GM18505 (cell line): ENCODE data around the gene ACOX2.

Experiments
- ATAC-seq: cut with Tn5 transposase; IDR thresholded peaks from one replicate; pipeline ENCODE4 v1.9.1; 2021; ENCODE audit not compliant: unreplicated experiment
- POLR2A ChIP-seq: IDR thresholded peaks from 4 replicates; pipeline ENCODE4 v1.6.1; 2011; ENCODE audit warnings: borderline replicate concordance; ENCODE audit not compliant: insufficient read depth, insufficient read length; ENCODE audit errors: extremely low read depth

ACOX2 gene

DNA sequence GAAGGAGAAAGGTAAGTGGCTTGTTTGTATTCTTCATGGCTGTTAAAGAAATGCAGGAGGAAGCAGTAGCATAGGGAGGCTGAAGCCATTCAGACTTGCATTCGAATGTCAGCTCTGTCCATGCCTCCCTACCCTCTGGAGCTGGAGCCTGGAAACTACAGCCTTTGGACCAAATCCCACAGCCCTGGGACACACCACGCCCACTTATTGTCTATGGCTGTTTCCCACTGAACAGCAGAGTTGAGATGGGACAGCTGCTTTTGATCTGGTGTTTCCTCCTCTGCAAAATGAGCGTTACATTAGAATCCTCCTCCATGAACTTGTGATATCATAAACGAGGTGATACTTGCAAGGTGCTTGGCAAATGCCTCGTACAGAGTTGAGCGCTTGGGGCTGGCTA is 36.6 kb upstream of the ACOX2 start:
- no peak for TF ChIP-seq POLR2A
- no peak for ATAC-seq

DNA sequence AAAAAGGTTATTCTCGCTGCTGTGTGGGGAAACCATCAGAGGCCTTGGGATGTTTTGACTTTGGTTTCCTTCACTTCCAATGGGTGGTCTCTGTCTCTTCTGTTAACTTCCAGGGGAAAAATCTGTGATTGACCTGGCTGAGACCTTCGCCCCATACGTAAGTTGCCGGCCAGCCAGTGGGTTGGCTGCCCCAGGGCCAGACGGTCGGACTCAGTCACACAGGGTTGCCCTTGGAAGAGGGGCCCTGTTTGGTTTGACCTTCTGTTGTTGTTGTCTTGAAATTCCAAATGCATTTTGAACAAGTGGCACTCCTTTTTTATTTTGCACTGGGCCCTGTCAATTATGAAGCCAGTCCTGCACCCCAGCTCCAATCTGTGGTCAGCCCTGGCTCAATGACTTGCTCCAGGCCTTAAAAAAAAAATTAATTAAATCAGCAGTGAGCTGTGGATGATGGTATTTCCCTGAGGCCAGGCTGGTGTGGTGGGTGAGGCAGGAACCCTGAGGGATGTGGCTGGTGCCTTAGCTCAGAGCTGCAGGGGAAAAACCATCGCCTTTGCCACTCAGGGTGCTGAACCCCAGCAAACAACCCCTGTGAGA is 35.7 kb upstream of the ACOX2 start:
- no peak for TF ChIP-seq POLR2A
- ATAC-seq = no peak

DNA sequence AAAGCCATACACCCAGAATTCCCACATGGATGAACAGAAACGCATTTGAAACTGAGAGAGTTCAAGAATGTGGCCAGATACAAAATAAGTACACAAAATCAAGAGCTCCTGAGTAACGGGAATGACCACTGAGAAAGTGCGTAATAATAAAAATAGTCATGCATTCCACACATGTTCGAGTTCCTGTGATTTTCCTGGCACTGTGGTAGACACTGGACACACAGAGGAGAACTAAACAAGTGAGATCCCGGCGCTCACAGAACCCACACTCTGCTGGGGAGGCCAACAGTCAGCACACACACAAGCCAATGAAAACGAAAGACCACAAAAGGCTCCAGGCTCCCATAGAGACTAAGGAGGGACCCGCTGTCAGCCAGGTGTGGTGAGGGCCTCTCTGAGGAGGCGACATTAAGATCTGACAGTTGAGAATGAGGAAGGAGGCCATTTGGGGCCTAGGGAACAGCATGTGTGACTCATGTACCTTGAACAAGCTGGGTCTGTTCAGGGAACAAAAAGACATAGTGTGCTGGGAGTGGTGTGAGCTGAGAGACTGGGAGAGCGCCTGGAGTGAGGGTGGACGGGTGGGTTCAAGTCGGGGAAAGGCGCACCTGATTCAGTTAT is 35.1 kb upstream of the ACOX2 start:
- TF ChIP-seq POLR2A = no peak
- no peak for ATAC-seq

DNA sequence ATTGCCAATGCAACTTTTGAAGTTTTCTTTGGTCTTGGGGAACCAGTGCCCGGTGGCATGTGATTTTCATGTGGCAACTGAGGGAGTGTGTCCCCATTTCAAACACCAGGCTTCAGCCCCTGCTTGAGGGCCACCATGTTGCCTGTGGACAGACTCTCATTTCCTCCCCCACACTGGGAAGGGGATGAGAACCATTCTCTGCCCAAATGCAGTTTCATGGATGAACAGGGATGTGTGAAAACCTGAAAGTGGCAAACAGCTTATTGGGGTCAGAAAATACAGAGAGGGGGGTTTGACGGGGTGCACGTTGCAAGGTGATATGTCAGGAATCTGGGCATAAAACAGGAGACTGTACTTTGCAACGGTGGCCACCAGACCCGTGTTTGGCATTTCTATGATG is 33.9 kb upstream of the ACOX2 start:
- TF ChIP-seq POLR2A = no peak
- ATAC-seq = no peak

DNA sequence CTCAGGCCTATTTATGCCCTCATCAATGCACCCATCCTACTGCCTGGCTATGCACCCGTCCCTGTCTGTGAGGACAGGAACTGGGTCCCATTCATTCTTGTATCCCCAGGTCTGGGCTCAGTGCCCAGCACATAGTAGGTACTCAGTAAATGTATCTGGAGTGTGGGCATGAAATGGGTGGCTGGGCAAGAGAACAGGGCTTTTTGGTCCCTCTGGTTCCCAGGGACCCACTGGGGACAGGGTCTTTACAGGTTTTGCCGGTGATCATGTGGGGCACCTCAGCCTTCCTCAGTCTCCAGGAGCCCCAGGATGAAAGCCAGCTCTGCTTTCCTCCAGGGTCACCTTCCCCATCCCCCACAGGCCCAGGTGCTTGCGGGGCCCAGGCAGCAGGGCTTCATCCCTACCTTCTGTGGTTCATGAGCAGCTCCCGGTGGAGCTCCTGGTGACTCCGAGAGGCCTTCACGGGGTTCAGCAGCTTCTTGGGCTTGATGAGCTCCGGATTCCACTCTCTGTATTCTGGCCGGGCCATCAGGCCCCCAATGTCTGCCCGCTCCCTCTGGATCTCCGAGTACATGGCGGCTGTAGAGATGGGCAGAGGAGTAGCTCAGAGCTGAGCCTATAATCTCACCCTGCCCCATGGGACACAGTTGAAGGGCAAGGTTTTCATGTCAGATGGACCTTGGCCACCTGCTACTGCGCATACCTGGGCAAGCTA is 32.5 kb upstream of the ACOX2 start:
- no peak for ATAC-seq
- no peak for TF ChIP-seq POLR2A

DNA sequence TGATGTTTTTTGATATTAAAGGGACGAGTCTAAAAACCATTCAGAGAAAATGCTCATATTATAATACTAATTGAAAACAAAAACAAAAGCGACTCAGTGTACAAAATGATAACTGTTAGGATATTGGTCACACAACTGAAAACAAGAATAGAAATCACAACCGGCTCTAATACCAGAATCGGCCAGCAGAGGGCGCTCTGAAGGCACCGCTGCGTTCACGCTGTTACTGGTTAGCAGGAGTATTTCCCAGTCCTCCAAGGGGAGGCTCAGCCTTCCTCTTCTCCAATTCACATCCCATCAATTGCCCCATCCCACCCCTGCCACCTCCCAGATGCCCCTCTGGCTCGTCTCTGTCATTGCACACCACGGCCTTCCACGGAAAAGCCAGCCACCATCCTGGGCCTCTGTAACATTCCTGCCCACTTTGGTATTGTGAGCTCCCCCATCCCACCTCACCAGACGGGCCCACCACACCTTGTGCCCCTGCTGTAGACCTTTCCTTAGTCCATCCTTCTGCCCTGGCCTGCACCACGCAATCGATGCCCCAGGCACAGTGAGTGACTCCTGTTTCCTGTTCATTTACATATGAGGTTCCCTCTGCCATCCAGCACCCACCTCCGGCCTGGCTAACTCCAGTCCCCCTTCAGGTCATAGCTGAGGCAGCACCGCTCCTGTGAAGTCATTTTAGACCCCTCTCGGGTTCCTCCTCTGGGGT is 31.7 kb upstream of the ACOX2 start:
- no peak for ATAC-seq
- TF ChIP-seq POLR2A = no peak

DNA sequence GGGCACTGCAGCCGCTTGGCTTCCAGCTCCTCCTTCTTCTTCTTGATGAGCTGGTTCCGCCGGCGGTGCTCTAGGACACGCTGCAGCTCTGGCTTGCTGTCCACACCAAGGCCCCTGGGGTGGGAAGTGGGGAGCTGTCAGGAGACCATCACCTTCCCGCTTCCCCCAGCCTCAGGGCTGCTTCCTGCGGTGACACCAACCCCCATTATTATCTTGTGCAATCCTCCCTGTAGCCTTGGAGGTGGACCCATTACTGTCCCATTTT is 30.2 kb upstream of the ACOX2 start:
- no peak for ATAC-seq
- no peak for TF ChIP-seq POLR2A

DNA sequence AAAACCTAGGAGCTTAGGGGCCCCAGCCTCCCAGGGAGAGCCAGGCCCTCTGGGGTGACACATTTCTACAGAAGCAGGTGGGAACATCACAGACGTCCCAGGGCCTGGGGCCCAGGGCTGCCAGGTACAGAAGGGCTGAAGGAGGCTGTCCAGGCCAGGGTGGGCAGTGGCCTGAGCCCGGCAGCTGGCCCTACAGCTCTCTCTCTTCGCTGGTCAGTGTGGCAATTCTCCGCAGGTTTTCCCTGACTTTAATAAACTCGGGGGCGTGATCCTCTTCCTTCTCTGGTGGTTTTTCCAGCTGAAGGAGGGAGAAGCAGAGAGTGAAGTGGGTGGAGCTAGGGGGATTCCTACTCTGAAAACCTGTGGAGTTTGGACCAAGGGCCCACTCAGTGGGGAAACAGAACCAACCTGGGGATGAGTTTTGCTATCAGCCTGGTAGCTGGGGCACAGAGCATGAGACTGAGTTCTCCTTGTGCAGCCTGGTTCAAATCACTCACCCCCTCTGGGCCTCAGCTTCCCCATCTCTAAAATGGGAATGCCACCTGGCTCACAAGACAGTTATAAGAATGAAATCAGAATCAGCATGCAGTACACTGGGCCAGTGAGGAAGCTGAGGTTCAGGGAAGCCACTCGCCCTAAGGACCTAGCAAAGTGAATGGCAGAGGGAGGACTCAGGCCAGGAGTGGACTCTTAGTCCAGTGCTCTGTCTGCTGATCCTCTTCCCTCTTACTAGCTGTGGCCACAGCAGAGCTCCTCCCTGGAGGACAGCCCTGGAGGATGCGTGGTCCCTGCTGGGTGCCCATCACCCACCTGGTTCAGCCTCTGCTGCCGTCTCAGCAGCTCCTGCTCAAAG is 29.6 kb upstream of the ACOX2 start:
- no peak for ATAC-seq
- TF ChIP-seq POLR2A = no peak

DNA sequence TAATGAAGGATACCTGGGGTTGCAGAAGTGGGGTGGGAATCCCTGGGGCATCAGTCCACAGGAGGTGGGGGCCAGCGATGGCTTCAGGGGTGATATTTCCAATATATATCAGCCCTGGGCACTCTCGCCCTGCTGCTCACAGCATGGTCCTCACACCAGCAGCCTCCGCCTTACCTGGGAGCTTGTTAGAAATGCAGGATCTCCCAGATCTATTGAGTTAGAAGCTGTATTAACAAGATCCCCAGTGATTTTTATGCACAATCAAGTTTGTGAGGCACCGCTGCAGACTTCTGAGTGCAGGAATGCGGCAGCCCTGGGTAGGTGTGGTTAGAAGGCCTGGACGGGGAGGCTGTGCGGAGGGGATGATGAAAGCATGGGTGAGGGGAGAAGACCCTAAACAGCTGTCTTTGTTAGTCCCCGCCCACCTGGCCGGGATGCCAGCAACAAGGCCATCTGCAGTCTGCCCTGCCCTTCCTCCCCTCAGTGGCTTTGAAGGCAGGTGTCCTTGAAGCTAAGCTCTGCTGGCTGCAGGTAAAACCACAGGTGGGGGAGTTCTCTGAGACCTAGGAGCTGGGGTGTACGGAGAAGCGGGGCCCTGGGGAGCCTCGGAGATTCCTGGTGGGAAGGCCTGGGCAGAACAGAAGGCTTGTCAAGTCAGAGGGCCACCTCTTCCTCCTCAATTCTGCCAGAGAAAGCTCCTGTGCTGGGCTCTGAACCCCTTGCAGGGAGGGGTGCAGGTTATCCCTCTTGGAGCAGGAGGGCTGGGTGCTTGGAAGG is 28.8 kb upstream of the ACOX2 start:
- no peak for ATAC-seq

DNA sequence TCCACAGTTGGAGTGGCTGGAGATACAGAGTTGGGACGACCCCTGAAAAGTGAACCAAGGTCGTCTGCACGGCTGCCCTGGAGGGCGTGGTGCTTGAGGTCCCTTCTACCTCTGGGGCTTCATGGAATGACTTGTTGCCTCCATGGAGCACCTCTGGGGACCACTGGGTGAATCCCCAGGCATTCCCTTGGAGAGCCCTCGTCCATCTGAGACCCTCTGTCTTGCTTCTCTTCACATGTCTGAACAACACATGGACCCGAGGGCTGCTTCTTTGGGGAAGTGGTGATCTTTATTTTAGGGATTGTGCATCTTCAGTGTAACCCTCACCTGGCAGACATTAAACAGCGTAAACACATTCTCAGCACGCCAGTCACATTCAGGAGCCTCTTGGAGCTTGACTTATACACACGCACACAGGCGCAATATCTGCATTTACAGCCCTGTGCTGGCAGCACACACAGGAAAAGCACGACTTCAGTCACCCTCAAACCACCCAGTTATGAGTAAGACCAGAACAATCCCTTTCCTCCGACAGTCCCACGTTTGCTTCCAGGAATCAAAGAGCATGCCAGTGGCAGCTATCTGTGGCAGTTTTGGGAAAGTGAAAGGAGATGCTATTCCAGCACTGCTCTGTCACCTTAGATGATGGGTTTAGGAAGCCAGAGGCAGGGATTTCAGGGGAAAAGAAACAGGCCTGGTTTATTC is 27.6 kb upstream of the ACOX2 start:
- no peak for ATAC-seq
- no peak for TF ChIP-seq POLR2A

More for the DNA sequence above, 28.8 kb upstream of the ACOX2 start:
- no peak for TF ChIP-seq POLR2A

DNA sequence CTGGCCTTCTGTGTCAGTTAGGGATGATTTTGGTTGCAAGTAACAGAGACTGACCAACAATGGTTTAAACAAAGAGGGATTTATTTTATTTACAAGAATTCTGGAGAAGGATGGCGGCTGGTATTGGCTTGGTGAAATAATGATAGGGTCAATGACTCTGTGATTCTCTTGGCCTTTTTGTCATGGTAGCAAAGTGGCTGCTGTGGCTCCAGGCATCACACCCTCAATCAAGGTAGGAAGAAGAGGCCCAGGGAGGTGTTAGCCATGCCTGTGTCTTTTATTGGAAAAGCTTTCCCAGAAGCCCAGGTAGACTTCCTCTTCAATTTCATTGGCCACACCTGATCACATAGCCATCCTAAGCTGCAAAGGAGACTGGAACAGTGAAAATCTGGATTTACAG is 27.1 kb upstream of the ACOX2 start:
- ATAC-seq = no peak
- no peak for TF ChIP-seq POLR2A
